NCI-H1930 (cell line): Measurements from ENCODE around the gene PALLD.

Experiments used
- DNase-seq, 2 experiments: peaks; one replicate each; lab custom pipeline; 2025; lab: John Stamatoyannopoulos, UW

PALLD gene

DNA sequence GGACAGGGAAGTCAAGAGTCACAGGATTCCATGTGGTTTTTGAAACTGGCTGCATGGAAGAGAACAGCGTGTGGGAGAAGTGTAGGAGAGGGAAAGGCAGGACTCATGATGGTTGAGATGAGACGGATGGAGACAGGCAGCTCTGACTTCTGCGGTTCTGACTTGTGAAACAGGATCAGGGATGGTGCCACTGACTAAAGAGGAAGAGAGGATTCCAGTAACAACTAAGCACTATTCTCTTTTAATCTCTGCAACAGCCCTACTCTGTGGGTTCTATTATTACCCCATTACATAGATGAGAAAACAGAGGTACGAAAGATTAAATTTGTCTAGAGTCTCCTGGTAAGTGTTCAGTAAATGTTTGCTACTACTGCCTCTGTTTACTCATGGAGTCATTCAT is 356.9 kb downstream of the PALLD start:
- no peak for DNase-seq

DNA sequence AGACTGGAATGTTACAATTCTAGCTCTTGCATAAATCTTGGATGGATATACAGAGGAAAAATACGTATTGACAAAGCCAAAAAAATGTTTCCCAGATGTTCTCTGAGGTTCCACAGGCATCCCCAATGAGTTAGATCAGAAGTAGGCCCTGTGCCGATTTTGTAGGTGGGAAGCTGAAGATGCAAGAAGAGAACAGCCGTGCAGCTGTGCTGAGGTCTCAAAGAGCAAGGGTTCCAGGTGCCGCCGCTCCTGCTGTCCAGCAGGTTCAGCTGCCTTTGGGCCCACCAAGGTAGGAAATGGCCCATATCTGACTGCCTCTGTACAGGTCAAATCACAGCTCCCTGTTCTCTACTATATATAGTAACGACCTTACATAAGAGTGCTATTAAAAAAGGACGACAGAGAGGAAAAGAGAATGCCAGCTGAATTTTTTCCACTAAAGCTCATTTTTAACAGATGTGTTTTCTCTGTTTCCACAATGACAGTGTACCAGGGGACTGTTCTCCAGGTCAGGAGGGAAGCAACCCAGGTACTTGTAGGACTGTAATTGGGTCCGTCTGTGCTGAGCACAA is 357.6 kb downstream of the PALLD start:
- no peak for DNase-seq

DNA sequence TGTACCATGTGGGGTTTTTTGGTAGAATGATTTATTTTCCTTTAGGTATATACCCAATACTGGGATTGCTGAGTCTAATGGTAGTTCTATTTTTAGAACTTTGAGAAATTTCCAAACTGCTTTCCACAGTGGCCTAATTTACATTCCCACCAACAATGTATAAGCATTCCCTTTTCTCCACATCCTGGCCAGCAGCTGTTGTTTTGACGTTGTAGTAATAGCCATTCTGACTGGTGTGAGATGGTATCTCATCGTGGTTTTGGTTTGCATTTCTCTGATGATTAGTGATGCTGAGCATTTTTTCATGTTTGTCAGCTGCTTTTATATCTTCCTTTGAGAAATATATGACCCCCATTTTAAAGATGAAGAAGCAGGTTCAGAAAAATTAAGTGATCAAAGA is 359.5 kb downstream of the PALLD start:
- DNase-seq: no peak

DNA sequence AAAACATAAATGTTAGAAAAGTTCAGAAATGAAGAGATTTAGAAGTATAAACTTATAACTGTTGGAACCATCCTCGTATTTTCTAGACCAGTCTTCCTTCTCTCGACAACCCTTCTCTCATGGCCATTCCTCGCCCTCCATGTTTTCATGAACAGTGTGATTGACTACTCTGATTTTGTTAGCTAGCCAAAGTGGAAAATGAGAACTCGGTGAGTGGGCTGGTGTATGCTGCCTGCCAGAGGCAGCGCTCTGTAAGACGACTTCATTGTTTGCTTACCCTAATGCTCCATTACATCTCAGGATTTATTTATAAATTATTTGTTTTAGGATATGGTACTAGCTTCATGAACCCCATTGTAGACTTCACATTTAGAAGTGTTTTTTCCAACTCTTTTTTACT is 360.2 kb downstream of the PALLD start:
- DNase-seq: no peak

DNA sequence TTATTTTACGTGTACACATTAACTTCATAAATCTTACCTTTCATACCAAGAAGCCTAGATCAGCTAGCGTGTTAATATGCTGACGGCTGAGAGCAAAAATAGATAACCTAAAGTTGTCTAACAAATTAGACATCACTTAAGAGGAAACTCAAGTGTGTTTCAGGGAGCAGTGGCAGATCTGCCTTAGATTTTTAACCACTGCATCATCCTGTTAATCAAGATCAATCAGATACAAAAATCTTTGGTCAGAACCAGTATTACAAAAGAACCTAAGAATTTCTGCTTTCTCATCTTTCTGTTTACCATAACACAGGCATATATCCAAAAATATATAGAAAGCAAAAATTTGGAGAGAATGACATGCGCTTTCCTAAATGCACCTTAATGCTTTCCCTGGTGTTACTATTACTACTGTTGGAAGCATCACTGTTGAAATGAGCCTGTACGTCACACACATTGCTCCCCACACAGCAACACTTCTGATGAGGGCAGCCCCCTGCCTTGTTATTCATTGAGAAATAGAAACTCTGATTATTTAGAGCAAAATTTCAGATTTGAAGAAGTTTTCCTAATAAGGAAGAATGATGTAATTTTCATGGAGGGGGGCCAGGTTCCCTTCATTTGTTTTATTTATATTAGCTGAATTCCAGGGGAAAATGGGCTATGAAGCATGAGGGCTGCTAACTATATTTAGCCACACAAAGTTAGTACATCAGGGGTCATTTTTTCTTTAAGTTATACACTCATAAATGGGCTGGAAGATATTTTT is 360.9 kb downstream of the PALLD start:
- DNase-seq: no peak

DNA sequence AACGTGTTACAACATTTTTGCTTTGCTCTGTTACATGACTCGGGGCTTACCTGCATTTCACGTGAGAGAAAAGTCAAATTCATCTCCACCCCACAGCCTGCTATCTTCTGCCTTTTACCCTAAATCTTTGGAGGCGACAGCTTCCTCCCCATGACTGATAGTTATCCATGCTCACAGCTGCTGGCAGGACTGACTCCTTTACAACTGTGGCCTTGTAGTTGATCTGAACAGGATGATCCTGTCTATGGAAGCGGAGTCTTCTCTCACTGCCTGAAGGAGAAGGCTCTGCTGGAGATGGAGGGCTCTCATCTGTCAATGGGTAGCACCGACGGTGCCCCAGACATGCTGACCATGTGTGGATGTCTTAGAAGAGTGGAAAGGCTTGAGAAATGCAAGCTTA is 362.2 kb downstream of the PALLD start:
- no peak for DNase-seq

DNA sequence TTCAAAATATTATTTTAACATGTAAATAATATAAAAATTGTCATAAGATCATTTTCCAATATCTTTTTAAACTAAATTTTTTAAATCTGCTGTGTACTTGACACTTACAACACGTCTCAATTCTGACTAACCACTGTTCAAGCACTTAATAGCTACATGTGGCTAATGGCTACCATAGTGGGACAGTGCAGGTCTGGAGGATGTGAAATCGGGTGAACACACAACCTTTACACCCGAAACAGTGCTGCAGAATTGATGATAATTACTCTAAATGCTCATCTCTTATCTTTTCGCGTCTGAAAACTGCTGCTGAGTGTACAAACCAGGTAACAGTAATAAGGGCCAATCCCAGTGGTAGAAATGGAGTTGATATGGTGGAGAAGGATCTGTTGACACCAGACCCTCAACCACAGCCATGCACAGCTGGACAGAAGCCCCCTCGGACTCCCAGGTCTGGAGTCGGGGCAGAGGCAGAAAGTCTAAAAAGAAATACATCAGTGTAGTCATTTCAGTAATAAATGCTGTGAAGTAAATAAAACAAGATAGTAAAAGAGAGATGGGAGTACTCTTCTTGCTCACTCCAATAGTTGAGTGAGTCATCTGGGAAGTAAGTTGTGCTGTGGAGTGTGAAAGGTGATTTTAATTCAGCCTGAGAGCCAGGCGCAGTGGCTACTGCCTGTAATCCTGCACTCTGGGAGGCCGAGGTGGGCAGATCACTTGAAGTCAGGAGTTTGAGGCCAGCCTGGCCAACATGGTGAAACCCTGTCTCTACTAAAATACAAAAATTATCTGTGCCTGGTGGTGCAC is 363.2 kb downstream of the PALLD start:
- no peak for DNase-seq

DNA sequence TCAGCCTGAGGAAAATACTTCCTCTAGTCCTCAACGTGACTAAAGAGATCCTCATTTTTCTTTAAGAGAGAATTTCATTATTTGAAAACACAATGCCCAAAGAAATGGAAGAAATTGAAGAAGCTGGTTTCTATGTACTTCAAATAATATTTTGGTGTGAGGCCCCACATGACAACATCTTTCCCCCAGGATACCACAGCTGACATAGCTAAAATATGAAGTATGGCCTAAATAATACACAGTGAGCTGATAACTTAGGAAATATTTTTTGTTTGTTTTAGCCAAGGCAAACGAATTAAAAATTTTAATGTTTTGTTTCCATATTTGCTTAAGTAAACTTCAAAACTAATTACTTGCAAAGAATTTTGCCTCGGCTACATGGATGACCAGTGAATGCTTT is 364.0 kb downstream of the PALLD start:
- no peak for DNase-seq

DNA sequence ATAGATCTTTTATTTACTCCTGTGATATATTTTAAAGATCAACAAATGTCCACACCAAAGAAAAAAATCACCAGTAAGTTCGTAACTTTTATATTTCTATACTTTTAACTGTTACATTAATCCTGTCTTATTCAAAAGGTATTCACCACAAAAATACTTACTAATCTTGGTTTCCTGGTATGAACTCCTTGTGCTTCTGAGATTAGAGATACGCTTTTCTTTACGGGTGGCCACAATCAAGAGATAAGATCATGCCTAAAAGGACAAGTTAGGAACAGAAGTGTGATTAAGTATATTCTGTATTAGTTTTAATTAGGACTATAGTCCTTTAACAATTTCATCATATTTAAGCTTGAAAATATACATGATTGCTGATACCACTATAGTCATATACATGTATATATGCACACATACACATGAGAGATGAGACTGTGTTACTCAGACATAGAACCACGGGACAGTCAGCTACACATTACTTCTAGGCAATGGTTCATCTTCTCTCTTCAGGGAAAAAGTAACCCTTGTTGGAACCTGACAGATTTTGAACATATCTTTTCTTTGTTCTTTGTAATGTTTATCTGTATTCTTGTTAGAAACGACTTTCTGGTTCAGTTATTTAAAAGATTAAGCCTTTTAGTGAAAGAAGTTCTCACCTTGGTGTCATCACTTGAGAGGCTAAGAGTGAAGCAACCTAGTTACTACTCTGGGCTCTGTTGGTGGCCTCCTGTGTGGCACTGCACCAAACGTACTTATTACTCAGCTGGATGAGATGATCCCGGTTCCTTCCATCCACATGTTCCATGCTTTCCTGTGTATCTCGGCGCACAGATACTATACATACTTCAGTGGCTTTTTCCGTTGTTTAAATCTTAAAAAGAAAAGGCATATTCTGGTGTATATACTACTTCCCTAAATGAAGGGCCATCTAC is 367.1 kb downstream of the PALLD start:
- DNase-seq: no peak

DNA sequence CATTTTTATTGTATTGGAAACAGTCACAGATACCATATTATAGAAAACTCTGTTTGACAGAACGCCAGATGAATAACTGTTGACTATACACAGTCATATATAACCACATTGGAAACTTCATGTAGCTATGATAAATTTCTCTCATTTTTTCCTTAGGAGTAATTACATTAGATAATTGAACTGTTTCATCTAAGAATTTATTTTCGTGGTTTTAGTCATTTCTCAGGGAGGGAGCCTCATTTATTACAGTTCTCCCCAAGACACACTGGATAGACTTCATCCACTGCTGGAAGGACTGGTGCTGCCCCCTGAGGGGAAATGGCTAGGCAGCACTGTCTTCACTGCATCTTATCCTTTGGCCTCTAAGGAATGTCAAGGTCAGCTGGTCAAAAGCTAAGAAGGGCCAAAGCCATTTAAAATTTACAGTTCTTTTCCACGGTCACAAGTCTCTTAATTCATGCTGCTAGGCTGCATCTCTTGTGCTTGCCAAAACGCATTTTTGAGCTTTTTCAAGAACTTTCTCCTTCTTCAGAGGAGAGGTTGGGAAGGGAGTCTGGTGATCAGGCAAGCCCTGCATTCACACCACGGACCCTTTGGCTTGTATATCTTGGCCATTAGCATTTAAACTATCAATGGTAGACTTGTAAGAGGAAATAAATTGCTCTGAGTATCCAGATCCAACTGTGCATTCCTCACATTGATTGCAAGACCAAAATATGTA is 368.1 kb downstream of the PALLD start:
- DNase-seq: no peak

DNA sequence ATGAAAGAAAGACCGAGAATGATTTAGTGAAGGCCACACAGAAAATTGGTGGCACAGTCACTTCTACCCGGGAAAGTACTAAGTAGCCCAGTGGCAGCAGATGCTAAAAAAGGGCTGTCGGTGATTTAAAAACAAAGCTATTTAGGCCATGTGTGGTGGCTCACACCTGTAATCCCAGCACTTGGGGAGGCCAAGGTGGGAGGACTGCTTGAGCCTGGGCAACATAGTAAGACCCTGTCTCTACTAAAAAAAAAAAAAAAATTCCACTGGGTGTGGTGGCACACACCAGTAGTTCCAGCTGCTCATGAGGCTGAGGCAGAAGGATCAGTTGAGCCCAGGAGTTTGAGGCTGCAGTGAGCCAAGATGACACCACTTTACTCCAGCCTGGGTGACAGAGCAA is 369.0 kb downstream of the PALLD start:
- no peak for DNase-seq

DNA sequence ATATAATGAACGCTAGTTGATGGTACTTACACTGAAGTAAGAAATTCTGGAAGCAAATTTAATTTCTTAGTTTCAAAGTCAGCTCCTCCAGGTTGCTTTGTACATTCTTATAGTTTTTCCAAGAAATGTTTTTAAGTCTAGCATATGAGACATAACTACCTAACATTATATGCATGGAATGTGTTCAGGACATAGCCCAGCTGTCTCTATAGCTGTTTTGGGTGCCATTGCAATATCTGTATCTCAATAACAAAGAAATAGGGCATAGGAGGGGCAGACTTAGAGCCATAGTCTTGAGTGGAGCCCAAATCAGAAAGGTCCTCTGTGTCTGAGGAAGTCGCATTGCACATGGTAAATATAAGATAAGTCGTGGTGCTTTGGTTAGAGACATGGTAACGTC is 369.8 kb downstream of the PALLD start:
- no peak for DNase-seq

DNA sequence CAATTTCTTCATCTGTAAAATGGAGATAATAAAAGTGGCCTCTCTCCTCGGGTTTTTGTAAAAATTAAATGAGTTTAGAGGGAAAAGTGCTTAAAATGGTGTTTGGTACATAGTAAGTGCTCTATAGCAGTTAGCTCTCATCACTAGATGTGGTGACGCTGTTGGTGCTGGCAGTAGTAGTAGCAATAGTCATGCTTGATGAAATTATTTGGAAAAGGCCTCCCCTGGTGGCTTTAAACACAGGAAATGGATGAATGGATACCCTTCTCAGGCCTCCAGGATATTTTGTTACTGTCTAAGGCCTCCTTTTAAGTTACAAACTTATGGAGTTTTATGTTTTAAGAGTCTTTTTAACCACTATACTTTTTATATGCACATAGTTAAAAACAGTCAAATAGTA is 370.3 kb downstream of the PALLD start:
- no peak for DNase-seq

DNA sequence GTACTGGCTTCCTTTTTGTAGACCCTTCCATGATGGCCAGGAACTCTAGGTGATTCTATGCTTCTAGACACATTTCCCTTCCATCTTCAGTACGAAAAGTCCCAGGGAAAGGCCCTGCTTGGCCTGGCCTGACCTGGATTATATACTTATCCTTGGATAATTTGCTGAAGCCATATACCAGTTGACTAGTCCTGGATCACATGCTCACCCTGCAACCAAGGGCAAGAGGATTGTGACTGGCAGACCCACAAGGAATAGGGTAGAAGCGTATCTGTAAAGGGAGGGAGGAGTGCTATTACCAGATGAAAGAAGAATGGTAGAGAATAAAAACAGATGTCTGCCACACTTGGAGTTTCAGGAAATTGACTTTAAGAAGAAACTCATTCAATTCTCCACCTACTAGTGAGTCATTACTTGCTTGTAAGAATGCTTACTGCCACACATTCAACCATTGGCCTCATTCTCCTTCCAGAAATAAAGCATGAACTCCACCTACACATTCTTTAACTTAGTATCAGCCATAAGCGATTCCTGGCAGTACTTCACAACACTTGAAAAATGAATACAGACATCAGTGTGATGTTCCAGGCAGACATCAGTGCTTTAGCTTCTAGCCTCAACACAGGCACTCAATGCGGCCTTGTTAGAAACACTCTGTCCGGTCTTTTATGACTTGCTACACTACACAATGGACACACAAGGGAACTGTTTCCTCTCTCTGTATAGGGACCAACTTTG is 371.4 kb downstream of the PALLD start:
- no peak for DNase-seq

DNA sequence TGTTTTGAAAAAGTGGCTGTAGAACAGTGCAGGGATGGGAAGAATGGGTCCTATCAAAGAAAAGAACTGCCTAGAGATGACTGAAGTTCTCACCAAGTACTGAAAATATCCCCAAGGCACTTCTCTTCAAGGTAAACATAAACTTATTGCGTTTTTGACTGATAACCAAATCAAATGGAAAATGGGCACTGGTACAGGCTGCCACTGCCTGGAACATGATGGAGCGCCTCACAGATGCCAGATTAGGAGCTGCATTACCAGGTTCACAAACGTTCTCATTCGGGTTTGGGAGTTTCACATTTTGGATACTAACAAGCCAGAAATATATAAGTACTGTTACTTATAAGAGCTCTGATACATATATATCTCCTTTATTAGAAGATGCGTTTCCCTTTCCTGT is 371.9 kb downstream of the PALLD start:
- no peak for DNase-seq

DNA sequence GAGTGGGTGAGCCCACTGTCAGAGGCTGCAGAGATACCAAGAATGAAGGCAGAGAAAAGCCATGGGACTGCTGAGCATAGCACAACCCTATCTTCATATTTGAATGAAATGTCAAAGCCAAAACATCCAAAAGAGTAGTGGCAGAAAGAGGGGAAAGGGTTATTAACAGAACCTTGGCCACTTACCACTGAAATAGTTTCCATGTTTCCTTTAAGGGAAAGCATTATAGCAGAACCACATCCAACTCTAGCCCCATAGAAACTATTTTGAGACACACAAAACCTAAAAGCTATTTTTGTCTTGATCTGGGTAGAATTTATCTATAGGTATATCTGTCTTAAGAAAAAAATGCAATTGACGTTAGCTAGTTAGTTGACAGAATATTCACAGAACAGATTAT is 373.2 kb downstream of the PALLD start:
- no peak for DNase-seq

DNA sequence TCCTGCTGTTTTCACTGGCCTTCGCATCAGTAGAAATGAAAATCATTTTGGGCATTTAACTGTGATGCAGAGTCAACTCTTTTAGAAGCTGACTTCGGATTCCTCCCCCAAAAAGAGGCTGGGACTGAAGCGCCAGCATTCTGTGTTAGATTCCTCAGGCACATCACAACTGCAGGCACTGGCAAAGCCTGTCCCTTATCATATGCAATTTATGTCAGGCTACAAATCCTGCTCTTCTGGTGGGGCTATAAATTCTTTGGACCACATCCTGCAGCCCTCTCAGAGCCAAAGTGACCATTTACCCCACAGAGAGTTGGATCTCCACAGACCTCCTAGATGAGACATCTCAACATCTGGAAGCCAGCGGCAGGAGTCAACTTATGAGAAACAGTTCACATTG is 374.8 kb downstream of the PALLD start:
- DNase-seq: no peak

DNA sequence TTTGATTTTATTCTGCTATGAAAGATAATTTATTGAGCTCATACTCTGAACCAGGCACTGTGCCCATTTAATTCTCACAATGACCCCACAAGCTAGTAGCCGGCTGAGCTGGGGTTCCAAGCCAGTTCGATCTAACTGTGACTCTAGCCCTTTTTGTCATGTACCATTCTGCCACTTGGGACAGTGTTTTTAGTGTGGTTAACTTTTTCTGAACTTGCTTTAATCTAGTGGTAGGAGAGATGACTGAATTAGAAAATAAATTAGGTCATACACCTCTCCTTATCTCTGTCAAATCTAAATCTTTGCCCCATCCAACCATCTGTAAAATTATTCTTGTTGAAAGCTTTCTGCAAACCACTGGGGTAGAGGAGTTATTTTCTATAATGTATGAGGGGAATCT is 377.2 kb downstream of the PALLD start:
- DNase-seq: no peak

DNA sequence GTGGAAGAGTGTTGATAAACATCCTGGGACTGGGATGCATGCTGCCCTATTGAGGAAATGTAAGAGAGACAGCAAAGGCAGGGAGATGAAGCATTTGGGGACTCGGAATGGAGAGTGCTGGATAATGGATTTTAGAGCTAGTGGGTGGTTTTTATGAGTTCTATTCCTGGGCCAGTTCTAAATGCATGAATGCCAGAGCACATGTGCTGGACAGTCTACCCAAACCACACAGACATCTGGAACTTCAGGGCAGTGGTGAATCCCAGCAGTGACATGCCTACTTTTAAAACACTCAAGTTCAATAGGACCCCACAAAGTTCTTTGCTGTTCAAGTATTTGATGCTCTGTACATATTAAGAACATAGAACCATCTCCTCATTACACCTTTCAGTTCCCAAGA is 379.3 kb downstream of the PALLD start:
- no peak for DNase-seq
